Measurements from ENCODE around the gene PTBP2.

PTBP2 gene, protein sequence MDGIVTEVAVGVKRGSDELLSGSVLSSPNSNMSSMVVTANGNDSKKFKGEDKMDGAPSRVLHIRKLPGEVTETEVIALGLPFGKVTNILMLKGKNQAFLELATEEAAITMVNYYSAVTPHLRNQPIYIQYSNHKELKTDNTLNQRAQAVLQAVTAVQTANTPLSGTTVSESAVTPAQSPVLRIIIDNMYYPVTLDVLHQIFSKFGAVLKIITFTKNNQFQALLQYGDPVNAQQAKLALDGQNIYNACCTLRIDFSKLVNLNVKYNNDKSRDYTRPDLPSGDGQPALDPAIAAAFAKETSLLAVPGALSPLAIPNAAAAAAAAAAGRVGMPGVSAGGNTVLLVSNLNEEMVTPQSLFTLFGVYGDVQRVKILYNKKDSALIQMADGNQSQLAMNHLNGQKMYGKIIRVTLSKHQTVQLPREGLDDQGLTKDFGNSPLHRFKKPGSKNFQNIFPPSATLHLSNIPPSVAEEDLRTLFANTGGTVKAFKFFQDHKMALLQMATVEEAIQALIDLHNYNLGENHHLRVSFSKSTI

DNA sequence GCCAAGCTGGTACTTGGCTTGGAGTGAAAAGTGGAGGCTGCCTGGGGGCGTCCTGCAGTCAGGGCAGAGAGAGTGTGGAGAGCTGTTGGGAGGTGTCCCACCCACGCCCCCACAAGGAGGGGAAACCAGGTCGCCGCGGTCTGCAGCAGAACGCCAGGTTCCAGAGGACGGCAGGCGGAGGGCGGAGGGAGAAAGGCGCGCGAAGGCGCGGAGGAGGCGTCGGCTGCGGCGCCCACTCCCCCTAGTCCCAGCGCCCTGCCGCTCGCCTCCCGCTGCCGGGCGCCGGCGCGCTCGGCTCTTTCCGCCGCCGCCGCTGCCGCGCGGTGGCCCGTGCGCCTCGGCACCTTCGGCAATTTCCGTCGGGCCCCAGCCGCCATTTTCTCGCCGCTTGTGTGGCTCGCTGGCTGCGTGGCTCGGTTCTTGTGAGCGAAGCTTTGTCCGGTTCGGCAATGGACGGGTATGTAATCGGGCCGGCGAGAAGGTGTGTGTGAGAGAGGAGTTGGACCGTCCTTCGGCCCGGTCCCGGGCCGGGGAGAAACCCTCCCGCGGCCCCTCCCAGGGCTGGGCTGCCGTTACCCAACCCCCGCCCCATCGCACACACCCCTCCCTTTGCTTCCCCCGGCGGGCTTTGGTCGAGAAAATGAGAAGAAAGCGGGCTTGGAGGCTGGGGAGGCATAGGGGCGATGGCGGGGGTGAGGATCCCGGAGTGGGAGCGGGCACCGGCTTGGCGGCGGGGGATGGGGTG is at the start of gene PTBP2:
TSS of gene PTBP2 (plus strand) at position 369 of the 745 bp plus-strand sequence. CDS start at position 450, 81 bp downstream.
- DNase-seq (ENCODE audit: low read depth), result no peak

DNA sequence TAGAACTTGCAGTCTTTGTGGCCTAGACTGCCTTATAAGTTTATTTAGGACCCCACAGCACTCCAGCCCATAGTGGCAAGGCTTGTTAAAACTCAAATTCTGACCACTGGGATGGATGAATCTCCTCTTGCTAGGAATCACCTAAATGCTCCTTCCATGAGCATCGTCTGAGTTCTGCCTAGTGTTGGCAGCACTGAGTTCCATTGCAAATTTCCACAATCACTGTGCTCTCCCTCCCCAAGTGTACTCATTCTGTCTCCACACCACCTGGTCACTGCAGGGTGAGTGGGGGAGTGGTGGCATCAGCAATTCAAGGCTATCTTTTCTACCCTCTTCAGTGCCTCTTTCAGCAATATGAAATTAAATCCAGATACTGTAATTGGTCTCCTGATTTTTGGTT is 46.7 kb upstream of the PTBP2 start:
- no peak for DNase-seq (ENCODE audit: low read depth)

DNA sequence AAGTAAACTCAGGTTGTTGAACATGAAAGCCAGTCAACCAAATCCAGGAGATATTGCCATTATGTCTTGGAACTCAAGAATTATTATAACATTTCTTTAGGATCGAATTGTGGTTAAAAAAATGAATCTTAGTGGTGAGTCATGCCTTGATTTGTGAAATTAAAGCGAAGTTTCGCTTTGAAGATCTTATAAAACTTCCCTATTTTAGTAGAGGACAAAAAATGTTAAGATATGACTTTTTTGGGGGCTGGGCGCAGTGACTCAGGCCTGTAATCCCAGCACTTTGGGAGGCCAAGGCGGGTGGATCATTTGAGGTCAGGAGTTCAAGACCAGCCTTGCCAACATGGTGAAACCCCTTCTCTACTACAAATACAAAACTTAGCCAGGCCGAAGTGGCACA is 39.5 kb upstream of the PTBP2 start:
- DNase-seq (ENCODE audit: low read depth), result no peak

DNA sequence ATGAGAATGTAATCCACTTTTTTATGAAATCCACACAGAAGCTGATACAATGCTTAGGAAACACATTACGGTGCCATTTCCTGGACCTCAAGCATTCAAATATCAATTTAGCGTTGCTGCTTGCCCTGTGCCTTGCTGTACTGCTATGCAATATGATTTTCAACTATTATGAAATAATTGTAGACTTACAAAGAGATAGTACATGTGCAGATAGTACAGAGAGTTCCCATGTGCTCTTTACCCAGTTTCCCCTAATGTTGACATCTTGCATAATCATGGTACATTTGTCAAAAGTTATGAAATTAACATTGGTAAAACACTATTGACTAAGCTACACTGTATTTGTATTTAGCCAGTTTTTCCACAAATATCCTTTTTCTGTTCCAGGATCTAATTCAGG is 37.7 kb upstream of the PTBP2 start:
- DNase-seq (ENCODE audit: low read depth), result no peak

DNA sequence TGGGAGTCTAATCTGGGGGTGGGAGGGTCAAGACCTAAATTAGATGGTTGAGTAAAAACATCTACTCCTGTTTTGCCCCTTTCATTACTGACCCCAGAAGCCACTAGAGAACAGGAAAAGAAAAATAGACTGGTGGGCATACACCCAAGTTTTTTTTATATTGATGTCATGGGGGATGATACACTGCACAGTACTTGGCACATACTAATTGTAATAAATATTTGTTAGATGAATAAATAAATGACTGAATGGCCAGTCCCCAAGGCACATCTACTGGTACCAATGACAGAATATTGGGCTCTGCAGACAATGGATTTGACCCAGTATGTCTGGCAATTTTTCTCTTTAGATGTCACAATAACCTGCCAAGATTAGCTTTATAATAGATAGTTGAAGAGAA is 36.8 kb upstream of the PTBP2 start:
- no peak for DNase-seq (ENCODE audit: low read depth)

DNA sequence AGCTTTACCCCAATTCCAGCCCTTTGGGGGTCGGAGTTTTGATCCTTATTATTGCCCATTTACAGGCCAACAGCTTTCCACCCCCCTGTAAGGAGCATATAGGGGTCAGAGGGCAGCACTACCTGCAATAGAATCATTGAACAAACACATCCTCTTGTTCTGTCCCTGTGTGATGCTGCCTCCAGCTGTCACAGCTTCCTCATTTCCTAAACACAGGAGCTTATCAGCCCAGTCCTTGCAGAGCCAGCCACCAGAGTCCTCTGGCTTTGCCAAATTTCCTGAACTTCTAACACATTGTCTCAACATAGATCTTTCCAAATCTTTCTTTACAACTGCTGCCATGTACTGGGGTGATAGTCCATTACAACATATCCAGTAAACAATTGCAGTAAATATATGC is 32.8 kb upstream of the PTBP2 start:
- no peak for DNase-seq (ENCODE audit: low read depth)

DNA sequence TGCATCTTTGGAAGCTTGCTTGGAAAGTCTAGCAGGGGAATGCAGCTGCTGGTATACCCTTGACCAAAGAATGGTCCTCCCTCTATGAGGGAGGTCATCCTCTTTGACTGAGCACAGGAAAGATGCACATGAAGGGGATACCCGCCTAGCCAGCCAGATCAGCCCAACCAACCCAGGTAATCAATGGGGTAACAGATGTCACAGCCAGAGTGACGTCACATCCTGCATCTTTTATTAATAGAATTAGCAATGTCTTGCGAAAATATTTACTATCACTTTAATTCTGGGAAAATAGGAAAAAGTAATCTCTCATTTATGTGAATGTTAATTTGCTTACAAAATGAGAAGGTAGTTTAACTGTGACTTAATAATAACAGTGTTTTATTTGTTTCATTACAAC is 25.6 kb upstream of the PTBP2 start:
- DNase-seq (ENCODE audit: low read depth), result no peak

DNA sequence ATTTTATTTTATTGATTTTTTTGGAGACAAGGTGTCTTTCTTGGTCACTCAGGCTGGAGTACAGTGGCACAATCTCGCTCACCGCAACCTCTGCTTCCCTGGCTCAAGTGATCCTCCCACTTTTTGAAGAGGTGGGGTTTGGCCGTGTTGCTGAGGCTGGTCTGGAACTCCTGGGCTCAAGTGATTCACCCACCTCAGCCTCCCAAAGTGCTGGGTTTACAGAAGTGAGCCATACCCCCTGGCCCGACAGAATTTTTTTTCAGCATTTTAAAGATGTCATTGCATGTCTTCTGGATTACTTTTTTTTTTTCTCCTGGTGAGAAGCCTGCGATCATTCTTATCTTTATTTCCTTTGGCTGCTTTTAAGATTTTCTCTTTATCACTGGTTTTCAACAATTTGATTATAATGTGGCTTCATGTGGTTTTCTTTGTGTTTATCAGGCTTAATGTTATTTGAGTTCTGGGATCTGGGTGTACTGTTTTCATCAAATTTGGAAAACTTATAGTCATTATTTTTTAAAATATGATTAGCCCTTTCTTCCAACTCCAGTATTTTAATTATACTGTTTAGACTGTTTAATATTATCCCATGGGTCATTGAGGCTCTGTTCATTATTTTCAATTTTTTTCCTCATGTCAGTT is 23.1 kb upstream of the PTBP2 start:
- DNase-seq (ENCODE audit: low read depth), result no peak

DNA sequence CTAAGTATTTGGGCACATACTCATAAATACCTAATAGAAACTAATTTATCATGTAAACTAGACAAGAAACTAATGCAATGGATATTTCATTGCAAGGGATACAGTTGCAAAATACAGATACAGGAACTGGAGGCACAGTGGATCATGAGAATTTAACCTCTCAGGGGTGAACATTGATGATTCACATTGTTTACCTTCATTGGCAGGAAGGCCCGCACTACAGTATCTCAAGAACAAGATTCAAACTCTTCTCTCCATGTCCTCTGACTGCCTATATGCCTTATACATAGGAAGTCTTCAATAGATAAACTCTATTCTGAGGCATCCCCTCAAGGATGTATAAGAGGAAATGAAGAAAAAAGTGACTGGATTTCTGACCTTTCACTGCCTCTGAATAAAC is 18.4 kb upstream of the PTBP2 start:
- DNase-seq (ENCODE audit: low read depth), result no peak

DNA sequence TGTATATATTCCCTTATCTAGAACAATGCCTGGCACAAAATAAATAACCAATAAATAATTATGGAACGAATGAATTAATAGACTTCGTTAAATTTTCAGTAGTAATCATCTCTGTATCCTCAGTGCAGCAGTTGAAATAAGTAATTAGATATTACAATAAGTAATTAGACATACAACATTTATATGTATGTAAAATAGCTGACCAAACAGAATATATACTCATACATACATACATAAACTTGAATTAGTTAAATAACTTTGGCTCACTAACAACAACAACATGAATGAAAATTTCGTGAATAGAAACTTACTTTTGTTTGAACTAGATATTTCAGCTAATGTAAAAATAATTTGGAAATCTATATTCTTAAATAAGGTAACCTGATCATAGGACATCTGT is 14.6 kb upstream of the PTBP2 start:
- no peak for DNase-seq (ENCODE audit: low read depth)

DNA sequence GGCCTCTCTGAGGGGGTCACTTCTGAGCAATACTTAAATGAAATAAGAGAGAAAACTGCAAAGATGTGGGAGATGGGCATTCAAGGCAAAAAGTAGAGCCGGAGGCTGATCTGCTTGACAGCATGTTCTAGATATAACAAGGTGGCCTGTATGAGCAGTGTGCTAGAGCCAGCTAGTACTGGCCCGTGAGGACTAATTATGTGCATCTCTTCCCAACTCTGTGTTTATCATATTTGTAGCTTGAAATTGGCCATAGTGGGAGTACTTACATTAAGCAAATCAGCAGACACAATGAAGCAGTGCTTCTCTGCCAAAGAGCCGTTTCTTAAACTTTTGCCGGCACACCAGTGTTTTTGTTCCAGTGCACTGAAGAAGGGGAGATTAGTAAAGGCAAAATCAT is 13.1 kb upstream of the PTBP2 start:
- no peak for DNase-seq (ENCODE audit: low read depth)

DNA sequence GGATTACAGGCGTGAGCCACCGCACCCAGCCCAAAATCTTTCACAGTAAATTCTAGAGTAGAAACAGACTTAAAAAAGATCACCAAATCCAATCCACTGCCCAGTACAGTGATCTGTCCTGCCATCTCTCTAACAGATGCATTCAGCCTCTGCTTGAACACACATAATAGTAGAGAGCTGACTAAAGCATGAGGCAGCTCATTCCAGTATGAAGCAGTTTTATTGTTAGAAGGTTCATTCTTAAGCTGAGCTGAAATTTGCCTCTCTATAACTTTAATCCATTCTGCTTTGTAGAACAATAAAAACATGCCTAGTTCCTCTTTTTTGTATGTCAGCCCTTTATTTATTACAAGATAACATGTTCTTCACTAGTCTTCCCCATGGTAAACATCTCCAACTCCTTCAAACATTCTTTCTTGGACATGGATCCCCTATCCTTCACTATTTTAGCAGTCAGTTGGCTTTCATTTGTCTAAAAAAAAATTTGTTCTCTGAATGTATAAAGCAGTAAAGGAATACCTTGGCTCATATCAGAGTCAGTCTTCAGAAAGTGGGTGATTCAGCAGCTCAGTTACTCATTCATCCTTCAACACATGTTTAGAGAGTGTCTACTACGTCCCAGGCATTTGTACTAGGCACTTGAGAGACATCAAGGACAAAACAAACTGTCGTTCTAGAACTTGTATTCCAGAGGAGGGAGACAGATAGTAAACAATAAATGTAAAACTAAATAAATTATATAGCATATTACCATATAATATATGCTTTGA is 10.7 kb upstream of the PTBP2 start:
- no peak for DNase-seq (ENCODE audit: low read depth)

DNA sequence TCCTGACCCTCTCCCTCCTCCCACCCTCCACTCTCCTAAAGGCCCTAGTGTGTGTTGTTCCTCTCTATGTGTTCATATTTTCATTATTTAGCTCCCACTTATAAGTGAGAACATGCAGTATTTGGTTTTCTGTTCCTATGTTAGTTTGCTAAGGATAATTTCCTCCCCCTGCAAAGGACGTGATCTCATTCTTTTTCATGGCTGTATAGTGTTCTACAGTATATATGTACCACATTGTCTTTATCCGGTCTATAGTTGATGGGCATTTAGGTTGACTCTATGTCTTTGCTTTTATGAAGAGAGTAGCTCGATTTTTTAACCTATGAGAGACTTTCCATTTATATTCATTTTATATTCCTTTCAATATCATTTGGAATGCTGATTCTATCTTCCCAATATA is 7.9 kb upstream of the PTBP2 start:
- DNase-seq (ENCODE audit: low read depth), result no peak

DNA sequence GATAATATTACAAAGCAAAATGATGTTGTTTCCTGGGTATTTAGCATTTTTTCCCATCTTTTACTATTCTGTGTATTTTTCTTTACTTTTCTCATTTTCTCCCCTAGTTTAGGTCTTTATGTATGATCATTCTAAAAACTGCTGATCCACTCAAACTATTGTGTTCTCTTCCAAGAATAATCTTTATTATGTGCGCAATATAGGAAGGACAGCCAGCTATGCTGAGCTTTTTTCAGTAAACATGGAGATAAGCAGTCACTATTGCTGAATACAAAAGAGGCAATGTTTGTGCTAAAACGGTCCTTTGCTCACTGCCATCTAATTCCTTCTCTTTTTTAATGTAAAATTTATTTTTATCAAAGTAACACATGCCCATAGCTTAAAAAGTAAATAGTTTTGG is 6.7 kb upstream of the PTBP2 start:
- DNase-seq (ENCODE audit: low read depth), result no peak

DNA sequence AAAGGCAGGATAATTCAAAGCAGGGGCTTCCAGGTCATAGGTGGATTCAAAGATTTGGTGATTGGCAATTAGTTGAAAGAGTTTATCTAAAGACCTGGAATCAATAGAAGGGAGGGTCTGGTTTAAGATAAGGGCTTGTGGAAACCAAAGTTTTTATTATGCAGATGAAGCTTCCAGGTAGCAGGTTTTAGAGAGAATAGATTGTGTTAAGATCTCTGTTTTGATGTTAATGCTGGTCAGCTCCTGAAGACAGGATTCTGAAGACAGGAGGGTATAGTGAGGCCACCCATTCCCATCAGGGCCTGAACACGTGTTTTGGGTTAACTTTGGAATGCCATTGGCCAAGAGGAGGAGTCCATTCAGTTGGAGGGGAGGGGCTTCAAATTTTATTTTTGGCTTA is 6.1 kb upstream of the PTBP2 start:
- no peak for DNase-seq (ENCODE audit: low read depth)

DNA sequence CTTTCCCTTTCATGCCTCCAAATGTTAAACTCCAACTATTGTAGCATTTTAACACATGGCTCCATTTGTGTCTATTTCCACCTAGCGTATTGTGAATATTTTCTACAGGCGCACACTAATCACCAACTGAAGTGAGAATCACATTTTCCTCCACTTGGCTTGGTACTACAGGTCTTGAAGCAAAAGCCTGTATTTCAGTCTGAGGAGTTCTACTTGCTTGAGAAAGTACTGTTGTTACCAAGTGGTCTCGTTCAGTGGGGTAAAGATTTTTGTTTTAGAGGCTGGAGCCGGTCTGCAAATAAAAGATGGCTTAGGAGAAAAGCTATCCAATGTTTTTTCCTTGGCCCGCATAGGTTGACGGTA is 550 bp upstream of the PTBP2 start:
- no peak for DNase-seq (ENCODE audit: low read depth)

DNA sequence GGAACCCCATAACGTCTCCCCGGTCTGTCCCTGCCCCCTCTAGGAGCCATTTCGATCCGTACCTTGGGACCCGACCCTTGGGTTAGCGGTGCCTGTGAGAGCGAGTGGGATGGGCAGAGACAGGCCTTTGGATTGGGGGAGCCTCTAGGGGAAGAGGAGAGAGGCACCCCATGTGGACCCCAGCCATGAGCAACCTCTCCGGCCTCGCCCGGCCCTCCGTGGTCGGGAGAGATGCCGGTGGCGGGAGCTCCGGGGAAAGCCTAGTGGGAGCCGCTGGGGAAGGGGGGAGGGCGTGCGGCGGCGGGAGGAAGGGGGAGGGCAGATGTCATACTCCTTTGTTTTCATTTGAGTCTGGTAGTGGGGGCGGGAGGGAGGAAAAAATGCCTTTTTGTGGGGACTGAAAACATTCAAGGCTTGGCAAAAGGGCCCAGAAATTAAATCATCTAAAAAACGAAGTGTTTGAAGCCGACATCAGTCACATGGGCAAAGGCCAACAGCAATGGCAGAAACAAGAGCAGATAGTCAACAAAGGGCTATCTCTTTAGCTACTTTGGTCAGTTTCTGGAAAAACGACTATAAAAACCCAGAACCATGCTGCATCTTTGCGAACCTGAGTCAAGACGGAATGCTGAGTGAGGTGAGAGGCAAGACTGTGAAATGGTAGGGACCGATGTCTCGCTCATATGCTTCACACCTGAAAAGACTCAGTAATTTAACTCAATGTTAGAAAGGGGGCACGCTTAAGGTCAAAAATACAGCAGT is 758 bp downstream of the PTBP2 start:
- DNase-seq (ENCODE audit: low read depth), result no peak

DNA sequence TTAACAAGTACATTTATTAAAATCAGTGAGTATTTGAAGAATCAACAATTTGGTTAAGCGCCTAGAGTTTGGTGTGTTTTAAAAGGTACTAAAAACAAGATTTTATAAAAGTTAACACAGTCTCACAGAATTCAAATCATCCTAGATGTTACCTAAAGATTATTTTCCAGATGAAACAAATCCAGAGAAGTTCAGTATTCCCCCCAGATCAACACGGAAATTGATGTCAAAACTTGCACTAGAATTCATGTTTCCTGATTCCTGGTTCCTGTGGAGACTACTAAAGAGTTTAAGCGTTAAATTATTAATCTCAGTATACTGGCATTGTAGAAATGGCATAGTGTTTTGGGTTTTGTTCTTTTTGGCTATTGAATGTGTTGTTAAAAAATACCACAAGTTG is 1.4 kb downstream of the PTBP2 start:
- DNase-seq (ENCODE audit: low read depth), result no peak

DNA sequence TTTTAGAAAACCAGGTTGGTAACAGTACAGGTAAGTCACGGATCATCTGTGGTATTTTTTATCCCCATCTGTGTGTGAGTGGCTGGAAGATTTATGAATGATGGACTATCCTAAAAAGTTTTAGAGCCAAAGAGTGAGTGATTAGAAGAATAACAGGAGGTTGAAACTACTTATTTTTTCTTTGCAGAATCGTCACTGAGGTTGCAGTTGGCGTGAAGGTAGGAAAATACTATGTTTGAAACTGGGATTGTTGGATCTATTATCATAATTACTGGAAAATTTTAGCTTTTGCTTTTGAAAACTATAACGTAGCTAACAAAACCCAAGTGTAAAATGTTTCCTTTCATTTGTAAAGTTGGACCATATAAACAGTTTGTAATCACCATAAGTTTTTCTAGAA is 1.8 kb downstream of the PTBP2 start:
- no peak for DNase-seq (ENCODE audit: low read depth)

DNA sequence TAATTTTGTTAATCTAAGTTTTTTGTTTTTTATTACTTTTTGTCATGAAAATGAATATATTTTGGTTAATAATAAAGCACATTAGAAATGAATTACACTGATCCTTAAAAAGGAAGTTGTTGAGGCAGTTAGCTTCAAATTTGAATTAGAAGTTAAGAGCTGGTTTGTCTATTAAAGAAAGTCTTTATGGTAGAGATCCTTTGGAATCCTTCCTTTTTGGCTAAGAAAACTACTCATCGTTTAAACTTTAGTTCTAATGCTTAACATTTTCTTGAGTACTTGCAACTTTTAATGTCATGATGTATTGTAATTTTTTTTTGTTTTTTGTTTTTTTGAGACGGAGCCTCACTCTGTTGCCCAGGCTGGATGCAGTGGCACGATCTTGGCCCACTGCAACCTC is 2.4 kb downstream of the PTBP2 start:
- DNase-seq (ENCODE audit: low read depth), result no peak

DNA sequence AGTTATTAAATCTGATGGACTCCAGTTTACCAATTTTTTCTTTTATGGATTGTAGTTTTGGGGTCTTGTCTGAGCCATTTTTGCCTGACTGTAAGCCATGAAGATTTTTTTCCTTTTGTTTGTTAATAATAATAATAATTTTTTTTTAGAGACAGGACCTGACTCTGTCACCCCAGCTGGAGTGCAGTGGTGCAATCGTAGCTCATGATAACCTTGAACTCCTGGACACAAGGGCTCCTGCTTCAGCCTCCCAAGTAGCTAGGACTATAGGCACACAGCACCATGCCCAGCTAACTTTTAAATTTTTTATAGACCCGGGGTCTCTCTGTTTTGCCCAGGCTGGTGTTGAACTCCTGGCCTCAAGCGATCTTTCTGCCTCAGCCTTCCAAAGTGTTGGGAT is 6.3 kb downstream of the PTBP2 start:
- DNase-seq (ENCODE audit: low read depth), result no peak

Data from GM04503 (cell line).